SK-N-SH (cell line): ENCODE measurements around the gene ANAPC2. TPM values are rescaled to one million over a fixed set of nuclear protein-coding genes. Genes with fewer than 3 reads are reported as not detected.

Experiments used
- CTCF ChIA-PET: fragments of 300-600, 350-600 bp; formaldehyde crosslinking; extraction: SDS; loops from one replicate; lab custom pipeline; 2021; lab: Yijun Ruan, JAX
- POLR2A ChIA-PET: fragments of 350-600 bp; sonication (Branson Sonifier 250); formaldehyde crosslinking; extraction: SDS; loops from one replicate; lab custom pipeline; 2020; ENCODE audit warnings: antibody characterized with exemption, inconsistent platforms; lab: Yijun Ruan, JAX
- DNase-seq: peaks from one replicate; pipeline ENCODE4 v3.0.0; 2012
- H2AFZ ChIP-seq: fragments of 200-600 bp; sonication (generic); 2 replicates; pipeline ENCODE4 v1.8.1; 2016; ENCODE audit warnings: antibody characterized with exemption, mild to moderate bottlenecking, low read depth
- H3F3A ChIP-seq: fragments of 200-600 bp; sonication (generic); replicated peaks from 2 replicates; pipeline ENCODE3; 2016; ENCODE audit warnings: antibody characterized with exemption, mild to moderate bottlenecking; ENCODE audit not compliant: insufficient read depth
- H3K27ac ChIP-seq, 2 experiments: fragments of 200-500 bp in 1 of 2; fragments of 200-600 bp in 1 of 2; sonication (Bioruptor generic) in 1 of 2; sonication (generic), shearing (Covaris generic) in 1 of 2; 2 replicates each; pipeline versions ENCODE4 v1.5.1 to v1.6.1; 2014 to 2016; ENCODE audit warnings: low read depth in 2 of 2, inconsistent platforms in 1 of 2, low read length in 1 of 2, mild to moderate bottlenecking in 1 of 2, mixed read lengths in 1 of 2
- H3K27me3 ChIP-seq: fragments of 200-600 bp; sonication (generic), shearing (Covaris generic); 2 replicates; pipeline ENCODE4 v1.6.1; 2016; ENCODE audit warnings: mixed run types; ENCODE audit not compliant: insufficient read depth
- H3K36me3 ChIP-seq, 2 experiments: fragments of 200-500 bp in 1 of 2; fragments of 200-600 bp in 1 of 2; sonication (Bioruptor generic) in 1 of 2; sonication (generic) in 1 of 2; replicated peaks in 1 of 2; 2 replicates each; pipeline versions ENCODE3 to v1.5.1; 2014 to 2016; ENCODE audit warnings: low read length in 1 of 2, mild to moderate bottlenecking in 1 of 2; ENCODE audit not compliant: insufficient read depth in 2 of 2, control insufficient read depth in 1 of 2
- H3K4me1 ChIP-seq, 2 experiments: fragments of 200-500 bp in 1 of 2; fragments of 200-600 bp in 1 of 2; sonication (Bioruptor generic) in 1 of 2; sonication (generic), shearing (Covaris generic) in 1 of 2; 2 replicates each; pipeline versions ENCODE4 v1.5.1 to v1.6.1; 2014 to 2016; ENCODE audit warnings: low read depth in 1 of 2, low read length in 1 of 2, mixed run types in 1 of 2; ENCODE audit not compliant: insufficient read depth in 2 of 2, control insufficient read depth in 1 of 2
- H3K4me2 ChIP-seq: fragments of 200-600 bp; sonication (generic), shearing (Covaris generic); 2 replicates; pipeline ENCODE4 v1.6.1; 2017; ENCODE audit warnings: mixed run types
- H3K4me3 ChIP-seq, 2 experiments: fragments of 200-500 bp in 1 of 2; fragments of 200-600 bp in 1 of 2; sonication (Bioruptor generic) in 1 of 2; sonication (generic), shearing (Covaris generic) in 1 of 2; 2 replicates each; pipeline versions ENCODE4 v1.5.1 to v1.8.1; 2014 to 2016; ENCODE audit warnings: low read depth in 2 of 2, inconsistent platforms in 1 of 2, low read length in 1 of 2, mild to moderate bottlenecking in 1 of 2, mixed read lengths in 1 of 2, moderate library complexity in 1 of 2
- H3K79me2 ChIP-seq: fragments of 200-600 bp; sonication (generic); 2 replicates; pipeline ENCODE4 v1.8.1; 2017; ENCODE audit warnings: mild to moderate bottlenecking; ENCODE audit not compliant: insufficient read depth
- H3K9ac ChIP-seq: fragments of 200-600 bp; sonication (generic); 2 replicates; pipeline ENCODE4 v1.6.1; 2017; ENCODE audit warnings: mixed run types
- H3K9me2 ChIP-seq: fragments of 200-600 bp; sonication (generic); 2 replicates; pipeline ENCODE4 v1.6.1; 2017; ENCODE audit warnings: mixed run types
- H3K9me3 ChIP-seq: fragments of 200-600 bp; sonication (generic); 2 replicates; pipeline ENCODE4 v1.6.1; 2017; ENCODE audit warnings: mixed run types, mild to moderate bottlenecking, moderate library complexity
- H4K20me1 ChIP-seq: fragments of 200-600 bp; sonication (generic); 2 replicates; pipeline ENCODE4 v1.6.1; 2017; ENCODE audit warnings: mild to moderate bottlenecking, mixed run types; ENCODE audit not compliant: insufficient read depth
- FOSL2 ChIP-seq: IDR thresholded peaks from 2 replicates; pipeline ENCODE4 v1.4.0; 2012; ENCODE audit warnings: low read depth, mild to moderate bottlenecking, moderate library complexity, borderline replicate concordance
- FOXJ3 ChIP-seq: sonication (generic); formaldehyde crosslinking; IDR thresholded peaks from 2 replicates; pipeline ENCODE4 v1.5.1; 2020; ENCODE audit warnings: mild to moderate bottlenecking, missing genetic modification reagents
- FOXM1 ChIP-seq: IDR thresholded peaks from 2 replicates; pipeline ENCODE4 v1.4.0; 2012; ENCODE audit warnings: low read depth, mild to moderate bottlenecking
- GATA2 ChIP-seq: sonication (generic); formaldehyde crosslinking; IDR thresholded peaks from 2 replicates; pipeline ENCODE4 v1.5.0; 2020; ENCODE audit warnings: mild to moderate bottlenecking, missing genetic modification reagents
- JUND ChIP-seq: IDR thresholded peaks from 2 replicates; pipeline ENCODE4 v1.4.0; 2012
- MAX ChIP-seq: IDR thresholded peaks from 2 replicates; pipeline ENCODE4 v1.4.0; 2012; ENCODE audit warnings: low read depth
- MEF2A ChIP-seq: IDR thresholded peaks from 2 replicates; pipeline ENCODE4 v1.4.0; 2012; ENCODE audit warnings: low read depth, borderline replicate concordance
- MXI1 ChIP-seq: IDR thresholded peaks from 2 replicates; pipeline ENCODE4 v1.6.1; 2012; ENCODE audit warnings: mild to moderate bottlenecking, low read depth, low read length, improper control_type of control experiment
- NFIC ChIP-seq: IDR thresholded peaks from 2 replicates; pipeline ENCODE4 v1.4.0; 2012; ENCODE audit warnings: borderline replicate concordance
- NRF1 ChIP-seq: IDR thresholded peaks from 2 replicates; pipeline ENCODE4 v1.6.1; 2012; ENCODE audit warnings: low read depth, mild to moderate bottlenecking, low read length
- POLR2AphosphoS5 ChIP-seq: IDR thresholded peaks from 2 replicates; pipeline ENCODE4 v1.6.1; 2012; ENCODE audit warnings: low read depth, low read length
- RCOR1 ChIP-seq: fragments of 150-350 bp; IDR thresholded peaks from 2 replicates; pipeline ENCODE4 v1.6.1; 2017; ENCODE audit warnings: antibody characterized with exemption, low read length
- REST ChIP-seq: IDR thresholded peaks from 2 replicates; pipeline ENCODE4 v1.6.1; 2012; ENCODE audit warnings: mild to moderate bottlenecking, low read depth, low read length, moderate library complexity
- SIN3A ChIP-seq: IDR thresholded peaks from 2 replicates; pipeline ENCODE4 v1.6.1; 2012; ENCODE audit warnings: low read depth, mild to moderate bottlenecking, low read length, moderate library complexity, borderline replicate concordance
- SMC3 ChIP-seq: IDR thresholded peaks from 2 replicates; pipeline ENCODE4 v1.6.1; 2012; ENCODE audit warnings: low read depth, low read length, improper control_type of control experiment
- TAF1 ChIP-seq: IDR thresholded peaks from 2 replicates; pipeline ENCODE4 v1.6.1; 2012; ENCODE audit warnings: low read depth, mild to moderate bottlenecking, low read length, moderate library complexity, borderline replicate concordance
- TCF12 ChIP-seq: IDR thresholded peaks from 2 replicates; pipeline ENCODE4 v1.4.0; 2012
- YY1 ChIP-seq: IDR thresholded peaks from 2 replicates; pipeline ENCODE4 v1.4.0; 2012; ENCODE audit warnings: low read depth, mild to moderate bottlenecking
- WGBS: methylation state at CpG from one replicate; pipeline ENCODE4 v1.1.6; 2017; ENCODE audit warnings: low lambda C conversion rate; 5-methylcytosine and 5-hydroxymethylcytosine counted together
- polyA plus RNA-seq, 3 experiments: library from polyadenylated mRNA; depleted of rRNA; stranded (reverse); fragments of >200 nt; gene quantifications; 2 replicates each; pipeline ENCODE4 v1.2.3, GENCODE V29; 2012
- TF ChIP-seq, protein P1 (sequence below): fragments of 200-600 bp; sonication (generic); IDR thresholded peaks from 2 replicates; pipeline ENCODE4 v1.6.1; 2017; ENCODE audit warnings: antibody characterized with exemption, mild to moderate bottlenecking, moderate library complexity
- TF ChIP-seq, protein P2 (sequence below): IDR thresholded peaks from 2 replicates; pipeline ENCODE4 v1.4.0; 2012; ENCODE audit warnings: low read depth, borderline replicate concordance

Gene ANAPC2
- polyA plus RNA-seq, 1 of the 3 experiments (the other 2 are of a cell fraction) = 35.1 TPM

- TF ChIP-seq REST = no peak
- TF ChIP-seq NFIC = no peak
- TF ChIP-seq JUND = no peak
- TF ChIP-seq FOXM1 = no peak
- TF ChIP-seq NRF1 = no peak
- TF ChIP-seq, all 33 proteins: peak for 0
Measured at GRCh38 chr9:137183980-137184595, 4.3 kb downstream of the ANAPC2 start (continued).

- WGBS = 92% methylated on average over 13 of the region's 17 CpGs
- H3K4me3 ChIP-seq = no peak overlapping the region
- peaks cover 0 to 65% of the 10 kb centered on the region in 2 experiments for H3K36me3 ChIP-seq
- H3K79me2 ChIP-seq = peaks cover 20% of the 10 kb centered on the region
- H3K27ac ChIP-seq = no peak overlapping the region
- H3K27me3 ChIP-seq = no peaks in the 10 kb centered on the region
- H3K9ac ChIP-seq = no peak overlapping the region
- CTCF ChIA-PET = no interaction called here
- no peaks in the 10 kb centered on the region for H3K9me3 ChIP-seq
- H2AFZ ChIP-seq = no peak overlapping the region
- no peak for DNase-seq
- H3F3A ChIP-seq = no peaks in the 10 kb centered on the region
- H4K20me1 ChIP-seq = no peaks in the 10 kb centered on the region
- peaks cover 6 to 21% of the 10 kb centered on the region in 2 experiments; a peak in 1 of 4 replicates for H3K4me1 ChIP-seq
- POLR2A ChIA-PET = no interaction called here
- no peak overlapping the region for H3K4me2 ChIP-seq
- no peaks in the 10 kb centered on the region for H3K9me2 ChIP-seq
- TF ChIP-seq MEF2A = no peak
- TF ChIP-seq MAX = no peak
- TF ChIP-seq POLR2AphosphoS5 = no peak
- TF ChIP-seq, protein P1, sequence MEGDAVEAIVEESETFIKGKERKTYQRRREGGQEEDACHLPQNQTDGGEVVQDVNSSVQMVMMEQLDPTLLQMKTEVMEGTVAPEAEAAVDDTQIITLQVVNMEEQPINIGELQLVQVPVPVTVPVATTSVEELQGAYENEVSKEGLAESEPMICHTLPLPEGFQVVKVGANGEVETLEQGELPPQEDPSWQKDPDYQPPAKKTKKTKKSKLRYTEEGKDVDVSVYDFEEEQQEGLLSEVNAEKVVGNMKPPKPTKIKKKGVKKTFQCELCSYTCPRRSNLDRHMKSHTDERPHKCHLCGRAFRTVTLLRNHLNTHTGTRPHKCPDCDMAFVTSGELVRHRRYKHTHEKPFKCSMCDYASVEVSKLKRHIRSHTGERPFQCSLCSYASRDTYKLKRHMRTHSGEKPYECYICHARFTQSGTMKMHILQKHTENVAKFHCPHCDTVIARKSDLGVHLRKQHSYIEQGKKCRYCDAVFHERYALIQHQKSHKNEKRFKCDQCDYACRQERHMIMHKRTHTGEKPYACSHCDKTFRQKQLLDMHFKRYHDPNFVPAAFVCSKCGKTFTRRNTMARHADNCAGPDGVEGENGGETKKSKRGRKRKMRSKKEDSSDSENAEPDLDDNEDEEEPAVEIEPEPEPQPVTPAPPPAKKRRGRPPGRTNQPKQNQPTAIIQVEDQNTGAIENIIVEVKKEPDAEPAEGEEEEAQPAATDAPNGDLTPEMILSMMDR = no peak
- no peak for TF ChIP-seq FOXJ3 (CRISPR knock-in tag)
- no peak for TF ChIP-seq RCOR1
- TF ChIP-seq TCF12 = no peak
- no peak for TF ChIP-seq JUND
- TF ChIP-seq, protein P2, sequence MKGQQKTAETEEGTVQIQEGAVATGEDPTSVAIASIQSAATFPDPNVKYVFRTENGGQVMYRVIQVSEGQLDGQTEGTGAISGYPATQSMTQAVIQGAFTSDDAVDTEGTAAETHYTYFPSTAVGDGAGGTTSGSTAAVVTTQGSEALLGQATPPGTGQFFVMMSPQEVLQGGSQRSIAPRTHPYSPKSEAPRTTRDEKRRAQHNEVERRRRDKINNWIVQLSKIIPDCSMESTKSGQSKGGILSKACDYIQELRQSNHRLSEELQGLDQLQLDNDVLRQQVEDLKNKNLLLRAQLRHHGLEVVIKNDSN = no peak
- TF ChIP-seq FOSL2 = no peak
- no peak for TF ChIP-seq NRF1
- no peak for TF ChIP-seq GATA2 (CRISPR knock-in tag)
- no peak for TF ChIP-seq TAF1
- no peak for TF ChIP-seq MXI1
- TF ChIP-seq FOXM1 = no peak
- no peak for TF ChIP-seq REST
- TF ChIP-seq SIN3A = no peak
- TF ChIP-seq SMC3 = no peak
- TF ChIP-seq YY1 = no peak
Measured at GRCh38 chr9:137182836-137183235, 5.5 kb downstream of the ANAPC2 start.
